Heart right ventricle (tissue), 16 donors: Measurements from ENCODE around the gene CALML6. TPM values are rescaled to one million over a fixed set of nuclear protein-coding genes. Genes with fewer than 3 reads are reported as not detected.
"Not testable (repeated sequence)": the region's sequence is repeated elsewhere in the genome, so short reads cannot be mapped to it uniquely, and the experiment has no call there.

Experiments used
- ATAC-seq, 8 donors: fragments of 200-7000 bp; cut with Tn5 transposase; one replicate each; pipeline ENCODE4 v1.9.1; 2020; ENCODE audit warnings: mild to moderate bottlenecking in 8 of 8, moderate library complexity in 8 of 8, moderate number of reproducible peaks in 1 of 8
- DNase-seq, 2 donors: peaks; one replicate each; pipeline ENCODE4 v3.0.0-alpha.2; 2020
- H3K27ac ChIP-seq, 10 donors: fragments of 200-600 bp; sonication (generic) in 2 of 10; one replicate each; pipeline versions ENCODE4 v1.5.0 to v1.8.0; 2020 to 2022; ENCODE audit warnings: mild to moderate bottlenecking in 3 of 10
- H3K27me3 ChIP-seq, 7 donors: fragments of 200-600 bp; one replicate each; pipeline ENCODE4 v1.8.0; 2021 to 2022; ENCODE audit warnings: mild to moderate bottlenecking in 2 of 7
- H3K36me3 ChIP-seq, 9 donors: fragments of 200-600 bp; sonication (generic) in 1 of 9; one replicate each; pipeline versions ENCODE4 v1.5.0 to v1.8.0; 2020 to 2022; ENCODE audit warnings: mild to moderate bottlenecking in 2 of 9
- H3K4me1 ChIP-seq, 9 donors: fragments of 200-600 bp; sonication (generic) in 1 of 9; one replicate each; pipeline versions ENCODE4 v1.5.0 to v1.8.0; 2020 to 2022; ENCODE audit warnings: mild to moderate bottlenecking in 4 of 9
- H3K4me3 ChIP-seq, 10 donors: fragments of 200-600 bp; sonication (generic) in 2 of 10; one replicate each; pipeline versions ENCODE4 v1.5.0 to v1.8.0; 2020 to 2022; ENCODE audit warnings: mild to moderate bottlenecking in 7 of 10, moderate library complexity in 2 of 10
- H3K9me3 ChIP-seq, 11 donors: fragments of 200-600 bp in 10 of 11; sonication (generic) in 2 of 11; one replicate each; pipeline versions ENCODE4 v1.5.0 to v1.8.0; 2013 to 2022; ENCODE audit warnings: mild to moderate bottlenecking in 2 of 11, control low read depth in 1 of 11, moderate library complexity in 1 of 11
- WGBS, 2 donors: extraction: QIAGEN DNeasy Blood & Tissue Kit; methylation state at CpG; one replicate each; pipeline ENCODE4 v1.1.7; 2013; ENCODE audit warnings: inconsistent platforms in 1 of 2; 5-methylcytosine and 5-hydroxymethylcytosine counted together
- intact Hi-C, 10 donors: fragments of 100-400 bp; cut with DNase I; formaldehyde crosslinking; loops; one replicate each; pipeline versions ENCODE4 v1.11.1 to v1.14.2; 2022
- polyA plus RNA-seq, 2 donors: library from polyadenylated mRNA; stranded (reverse); fragments of 200-250 nt; gene quantifications; one replicate each; pipeline ENCODE4 v1.2.3, GENCODE V29; 2013
- total RNA-seq, 10 donors: library from RNA; stranded (reverse); fragmentation: NEBNext Ultra II Directional in 3 of 10; extraction: Animal tissue kit (Norgen Biotek cat#: 25700) in 3 of 10; gene quantifications; one replicate each; pipeline versions ENCODE4 v1.2.1 to v1.2.4, GENCODE V29; 2021 to 2023
- TF ChIP-seq, protein P1 (sequence below), 9 donors: fragments of 200-600 bp; sonication (generic) in 2 of 9; IDR thresholded peaks; one replicate each; pipeline versions ENCODE4 v1.5.0 to v1.8.0; 2021 to 2022; ENCODE audit warnings: antibody characterized with exemption in 9 of 9, mild to moderate bottlenecking in 5 of 9, moderate library complexity in 1 of 9
- donor health status: Arrhythmogenic right ventricular cardiomyopathy.
- donor health status: ischemic (EF 13 %, LVEDD 7.1; RV severe dilation, severe dysfunction).
- donor health status: healthy with polysubstance abuse.
- donor health status: DM: no; HTN: yes; CAD: no.
- donor health status: DM: no; HTN: no; CAD: no.
- donor health status: ischemic (EF 25% LVEDD 6.9; RV normal size, moderate dysfunction).
- donor health status: ischemic (EF 25% LVEDD 5.7; RV mildly dilated, moderate dysfunction).
- donor health status: healthy.
- donor health status: DM: yes; HTN: yes; CAD: no.
- donor health status: Ischemic cardiomyopathy.
- donor health status: ischemic (EF 35%, LVEDD 5.7; RV mildly dilated, moderate dysfunction).
- donor health status: nonischemic (EF 11% LVEDD 7.7; RV severe dilation, severe dysfunction).
- donor health status: DM: yes; HTN: yes; CAD: no.
- donor health status: PGD.
- donor health status: ischemic (EF 29% LVEDD 5.4; RV normal size, mild dysfunction).
- donor health status: nonischemic (EF 23%, LVEDD 6.1; RV moderate dilation, normal function).

The CALML6 gene
- total and polyA plus RNA-seq, 12 donors, result 0.09 to 0.88 (median 0.20) TPM; not detected in 8

DNA sequence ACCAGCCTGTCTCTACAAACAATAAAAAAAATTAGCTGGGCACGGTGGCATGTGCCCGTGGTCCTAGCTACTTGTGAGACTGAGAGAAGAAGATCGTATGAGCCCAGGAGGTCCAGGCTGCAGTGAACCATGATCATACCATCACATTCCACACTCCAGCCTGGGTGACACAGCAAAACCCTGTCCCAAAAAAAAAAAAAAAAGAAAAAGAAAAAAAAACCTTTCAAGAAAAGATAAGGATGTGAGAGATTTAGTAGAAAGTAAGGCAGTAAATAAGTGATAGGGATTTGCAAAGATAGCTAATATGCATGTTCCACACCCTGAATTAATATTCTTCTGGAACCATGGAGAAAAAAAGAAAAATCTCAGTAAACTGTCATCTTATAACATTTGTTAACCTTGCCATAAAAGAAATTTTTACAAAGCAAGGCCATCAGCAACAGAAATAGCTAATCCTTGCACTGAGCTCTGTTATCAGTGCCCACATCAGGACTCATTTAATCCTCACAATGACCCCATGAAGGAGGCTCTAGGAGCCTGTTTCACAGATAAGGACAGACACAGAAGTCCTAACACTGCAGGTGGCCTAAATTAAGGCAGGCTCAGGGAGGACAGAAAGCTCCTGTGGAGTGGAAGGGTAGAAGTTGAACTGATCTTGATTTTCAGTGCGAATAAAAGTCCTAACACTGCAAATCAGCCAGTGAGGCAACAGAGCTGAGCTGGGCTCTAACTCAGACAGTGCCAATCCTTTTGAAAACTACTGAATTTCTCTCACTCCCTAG lies 31.8 kb upstream of the CALML6 start:
- intact Hi-C loops, result loop anchor here in 2 of 10 donors (10.0 kb wide), 1 partner anchor 48 kb away; no protein-coding TSS in a partner anchor
- H3K27ac ChIP-seq, result peak overlapping the region in 4 of 10 donors; percentile 1 to 13 (median 4)
- H3K9me3 ChIP-seq, result no peaks in the 10 kb centered on the region
- peak overlapping the region in 1 of 10 donors; percentile 10 for H3K4me3 ChIP-seq
- H3K36me3 ChIP-seq, result peaks cover 0 to 29% (median 0%) of the 10 kb centered on the region in 9 donors
- 35 to 46% methylated on average over 4 of the region's 4 CpGs for WGBS, 2 donors
- no peaks in the 10 kb centered on the region for H3K27me3 ChIP-seq
- ATAC-seq, result peak in 2 of 8 donors; percentile 31 to 33
- H3K4me1 ChIP-seq, result peaks cover 18 to 100% (median 95%) of the 10 kb centered on the region in 9 donors
- no peak for DNase-seq
- TF ChIP-seq, protein P1, sequence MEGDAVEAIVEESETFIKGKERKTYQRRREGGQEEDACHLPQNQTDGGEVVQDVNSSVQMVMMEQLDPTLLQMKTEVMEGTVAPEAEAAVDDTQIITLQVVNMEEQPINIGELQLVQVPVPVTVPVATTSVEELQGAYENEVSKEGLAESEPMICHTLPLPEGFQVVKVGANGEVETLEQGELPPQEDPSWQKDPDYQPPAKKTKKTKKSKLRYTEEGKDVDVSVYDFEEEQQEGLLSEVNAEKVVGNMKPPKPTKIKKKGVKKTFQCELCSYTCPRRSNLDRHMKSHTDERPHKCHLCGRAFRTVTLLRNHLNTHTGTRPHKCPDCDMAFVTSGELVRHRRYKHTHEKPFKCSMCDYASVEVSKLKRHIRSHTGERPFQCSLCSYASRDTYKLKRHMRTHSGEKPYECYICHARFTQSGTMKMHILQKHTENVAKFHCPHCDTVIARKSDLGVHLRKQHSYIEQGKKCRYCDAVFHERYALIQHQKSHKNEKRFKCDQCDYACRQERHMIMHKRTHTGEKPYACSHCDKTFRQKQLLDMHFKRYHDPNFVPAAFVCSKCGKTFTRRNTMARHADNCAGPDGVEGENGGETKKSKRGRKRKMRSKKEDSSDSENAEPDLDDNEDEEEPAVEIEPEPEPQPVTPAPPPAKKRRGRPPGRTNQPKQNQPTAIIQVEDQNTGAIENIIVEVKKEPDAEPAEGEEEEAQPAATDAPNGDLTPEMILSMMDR (IDR thresholded peaks at IDR 0.05), result no peak

DNA sequence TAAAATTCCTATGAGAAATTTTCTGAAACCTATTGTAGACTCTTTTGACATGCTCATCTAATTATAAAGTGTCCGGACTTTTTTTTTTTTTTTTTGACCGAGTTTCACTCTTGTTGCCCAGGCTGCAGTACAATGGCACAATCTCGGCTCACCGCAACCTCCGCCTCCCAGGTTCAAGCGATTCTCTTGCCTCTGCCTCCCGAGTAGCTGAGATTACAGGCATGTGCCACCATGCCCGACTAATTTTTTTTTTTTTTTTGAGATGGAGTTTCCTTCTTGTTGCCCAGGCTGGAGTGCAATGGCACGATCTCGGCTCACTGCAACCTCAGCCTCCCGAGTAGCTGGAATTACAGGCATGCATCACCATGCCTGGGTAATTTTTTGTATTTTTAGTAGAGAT lies 31.2 kb upstream of the CALML6 start:
- 55 to 63% methylated on average over 11 of the region's 11 CpGs for WGBS, 2 donors
- H3K27me3 ChIP-seq, H3K4me3 ChIP-seq, H3K9me3 ChIP-seq, ATAC-seq, DNase-seq: not testable (repeated sequence)
- intact Hi-C loops, result loop anchor here in 2 of 10 donors (10.0 kb wide), 1 partner anchor 49 kb away; no protein-coding TSS in a partner anchor
- H3K27ac ChIP-seq, result peak overlapping the region in 1 of 10 donors; percentile 1
- H3K4me1 ChIP-seq, result peaks cover 20 to 100% (median 96%) of the 10 kb centered on the region in 9 donors
- peaks cover 0 to 23% (median 0%) of the 10 kb centered on the region in 9 donors for H3K36me3 ChIP-seq

DNA sequence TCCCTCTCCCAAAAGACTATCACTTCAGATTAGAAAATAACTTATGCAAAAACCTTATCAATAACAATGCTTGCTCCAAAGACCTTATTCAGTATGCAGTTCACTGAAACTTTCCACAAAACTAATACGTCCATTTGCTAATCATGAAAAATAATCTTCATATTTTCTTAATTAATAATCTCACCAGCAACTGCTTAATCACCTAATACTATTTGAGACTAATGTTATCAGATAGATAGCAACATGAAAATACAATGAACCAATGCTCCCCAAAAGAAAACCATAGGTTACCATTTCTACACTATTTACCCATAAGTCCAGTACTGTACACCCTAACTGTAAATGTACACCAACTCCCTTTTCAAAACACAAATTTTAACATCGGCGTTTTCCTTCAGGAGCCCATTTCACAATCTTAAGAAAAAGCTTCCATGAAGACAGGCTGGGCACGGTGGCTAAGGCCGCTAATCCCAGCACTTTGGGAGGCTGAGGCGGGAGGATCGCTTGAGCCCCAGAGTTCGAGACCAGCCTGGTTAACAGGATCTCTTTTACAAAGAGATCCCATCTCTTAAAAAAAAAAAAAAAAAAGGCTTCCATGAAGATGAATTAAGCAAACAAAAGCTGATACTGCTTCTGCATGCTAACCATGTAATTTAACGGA lies 25.8 kb upstream of the CALML6 start:
- TF ChIP-seq, protein P1 (IDR thresholded peaks at IDR 0.05), result no peak
- 16 to 19% methylated on average over 9 of the region's 9 CpGs for WGBS, 2 donors
- Histone ChIP-seq H3K27me3 (no peaks in the 10 kb centered on the region), H3K27ac (peak overlapping the region in 9 of 10 donors; percentile 91 to 99 (median 96)), H3K36me3 (peaks cover 0 to 11% (median 0%) of the 10 kb centered on the region in 9 donors), H3K9me3 (no peaks in the 10 kb centered on the region), H3K4me3 (peak overlapping the region; percentile 47 to 98 (median 88)), H3K4me1 (peaks cover 21 to 80% (median 64%) of the 10 kb centered on the region in 9 donors)
- ATAC-seq (no peak), DNase-seq (no peak)
- intact Hi-C loops, result loop anchor here in 5 of 10 donors (2.0 to 10.0 kb wide), 4 partner anchors 30 to 102 kb away; no protein-coding TSS in a partner anchor

DNA sequence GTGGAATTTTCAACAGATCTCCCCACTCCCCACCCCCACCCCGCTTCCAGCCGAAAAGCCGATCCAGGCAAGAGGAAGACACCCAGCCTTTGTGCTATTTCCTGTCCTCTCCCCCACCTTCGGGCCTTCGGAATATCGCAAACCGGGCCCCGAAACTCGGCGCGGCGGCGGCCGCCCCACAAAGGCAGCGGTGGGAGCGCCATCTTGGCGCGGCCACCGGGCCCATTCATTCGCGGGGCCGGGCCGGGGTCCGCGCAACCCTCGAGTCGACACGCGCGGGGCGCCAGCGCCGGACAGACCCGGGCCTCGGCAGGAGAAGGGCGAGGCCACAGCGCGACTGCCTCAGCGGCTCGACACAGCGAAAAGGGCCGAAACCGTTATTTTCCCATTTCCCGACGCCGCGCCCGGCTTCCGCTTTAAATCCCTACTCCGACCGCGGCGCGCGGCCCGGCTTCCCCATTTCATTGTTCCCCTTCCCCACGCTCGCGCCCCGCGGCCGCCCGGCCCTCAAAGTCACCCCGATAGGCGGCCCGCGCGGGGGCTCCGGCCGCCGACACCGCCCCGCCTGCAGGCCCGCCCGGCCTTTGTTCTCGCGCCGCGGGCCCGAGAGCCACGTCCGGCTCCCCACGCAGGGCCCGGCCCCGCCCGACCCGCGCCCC lies 25.1 kb upstream of the CALML6 start:
- ATAC-seq, result peak in 6 of 8 donors; percentile 3 to 43 (median 26)

More for the DNA sequence above, 25.1 kb upstream of the CALML6 start:
- 0 to 1% methylated on average over 70 to 88 of the region's 88 CpGs for WGBS, 2 donors
- H3K4me1 ChIP-seq, result peaks cover 28 to 80% (median 64%) of the 10 kb centered on the region in 9 donors
- TF ChIP-seq, protein P1 (IDR thresholded peaks at IDR 0.05), result peak in 1 of 9 donors; percentile 12
- peak overlapping the region; percentile 47 to 98 (median 88) for H3K4me3 ChIP-seq
- no peaks in the 10 kb centered on the region for H3K27me3 ChIP-seq
- peaks cover 0 to 3% (median 0%) of the 10 kb centered on the region in 9 donors for H3K36me3 ChIP-seq
- H3K9me3 ChIP-seq, result no peaks in the 10 kb centered on the region
- H3K27ac ChIP-seq, result peak overlapping the region; percentile 91 to 99 (median 96)
- peak; percentile 61 to 70 for DNase-seq
- intact Hi-C loops, result loop anchor here in 8 of 10 donors (2.0 to 10.0 kb wide), 9 partner anchors 31 to 113 kb away; partner anchors contain the start of gene NADK (in 2 of the 8)
